HEK293T (cell line): Measurements from ENCODE around the gene CEMIP2.

Source experiments
- CTCF ChIA-PET: fragments of 350-600 bp; formaldehyde crosslinking; extraction: SDS; loops from one replicate; lab custom pipeline; 2021; ENCODE audit warnings: antibody characterized with exemption, inconsistent platforms; lab: Yijun Ruan, JAX
- POLR2A ChIA-PET: fragments of 350-600 bp; formaldehyde crosslinking; extraction: SDS; loops from one replicate; lab custom pipeline; 2020; ENCODE audit warnings: antibody characterized with exemption, inconsistent platforms; lab: Yijun Ruan, JAX
- DNase-seq: peaks from one replicate; pipeline ENCODE4 v3.0.0; 2012; ENCODE audit warnings: mixed read lengths; ENCODE audit errors: extremely low spot score
- ARNT ChIP-seq: fragments of 450-650 bp; IDR thresholded peaks from 2 replicates; pipeline ENCODE4 v1.6.1; 2017; ENCODE audit warnings: mild to moderate bottlenecking
- BHLHE40 ChIP-seq: fragments of 450-650 bp; IDR thresholded peaks from 2 replicates; pipeline ENCODE4 v1.6.1; 2016; ENCODE audit warnings: mild to moderate bottlenecking, moderate library complexity, borderline replicate concordance
- CTBP1 ChIP-seq: fragments of 450-650 bp; IDR thresholded peaks from 2 replicates; pipeline ENCODE4 v1.6.1; 2016; ENCODE audit warnings: borderline replicate concordance
- FOXK2 ChIP-seq: fragments of 450-650 bp; IDR thresholded peaks from 2 replicates; pipeline ENCODE4 v1.6.1; 2016; ENCODE audit warnings: mild to moderate bottlenecking
- HDGF ChIP-seq: fragments of 450-650 bp; IDR thresholded peaks from 2 replicates; pipeline ENCODE4 v1.6.1; 2017; ENCODE audit warnings: antibody characterized with exemption, borderline replicate concordance
- NFRKB ChIP-seq: fragments of 450-650 bp; IDR thresholded peaks from 2 replicates; pipeline ENCODE4 v1.6.1; 2016; ENCODE audit warnings: mild to moderate bottlenecking, moderate library complexity
- TARDBP ChIP-seq: fragments of 450-650 bp; IDR thresholded peaks from 2 replicates; pipeline ENCODE4 v1.6.1; 2016
- ZNF384 ChIP-seq: fragments of 450-650 bp; IDR thresholded peaks from 2 replicates; pipeline ENCODE4 v1.6.1; 2016

The CEMIP2 gene

GRCh38 chr9:71636143-71636839, 132.0 kb downstream of the CEMIP2 start:
- no peak for DNase-seq
- TF ChIP-seq CTBP1 (no peak), ARNT (no peak), HDGF (no peak), NFRKB (no peak), TARDBP (no peak), ZNF384 (no peak), FOXK2 (no peak), BHLHE40 (no peak)
- POLR2A ChIA-PET, result no interaction called here
- CTCF ChIA-PET, result no interaction called here

- TF ChIP-seq TARDBP (no peak), ARNT (no peak)
- ChIA-PET CTCF (no interaction called here), POLR2A (no interaction called here)
- no peak for DNase-seq
These were observed 133.6 kb downstream of the CEMIP2 start for GRCh38 chr9:71634752-71635151.
